ENCODE measurements around the gene ZFPM1.

DNA sequence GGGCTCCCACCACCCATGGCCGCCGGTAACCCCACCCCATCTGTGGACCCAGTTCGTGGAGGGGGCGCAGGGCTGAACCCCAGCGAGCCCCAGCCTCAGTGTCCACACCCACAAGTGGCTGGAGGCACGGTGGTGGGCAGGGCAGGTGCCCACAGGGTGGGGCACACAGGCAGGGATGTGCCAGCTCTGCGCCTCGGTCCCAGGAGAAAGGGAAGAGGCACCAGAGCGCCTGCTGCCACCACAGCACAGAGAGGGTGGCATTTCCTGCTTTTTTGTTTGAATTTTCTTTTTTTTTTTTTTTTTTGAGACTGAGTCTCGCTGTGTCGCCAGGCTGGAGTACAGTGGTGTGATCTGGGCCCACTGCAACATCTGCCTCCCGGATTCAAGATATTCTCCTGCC, 19.0 kb downstream of the ZFPM1 start:
- TF ChIP-seq, protein P1, sequence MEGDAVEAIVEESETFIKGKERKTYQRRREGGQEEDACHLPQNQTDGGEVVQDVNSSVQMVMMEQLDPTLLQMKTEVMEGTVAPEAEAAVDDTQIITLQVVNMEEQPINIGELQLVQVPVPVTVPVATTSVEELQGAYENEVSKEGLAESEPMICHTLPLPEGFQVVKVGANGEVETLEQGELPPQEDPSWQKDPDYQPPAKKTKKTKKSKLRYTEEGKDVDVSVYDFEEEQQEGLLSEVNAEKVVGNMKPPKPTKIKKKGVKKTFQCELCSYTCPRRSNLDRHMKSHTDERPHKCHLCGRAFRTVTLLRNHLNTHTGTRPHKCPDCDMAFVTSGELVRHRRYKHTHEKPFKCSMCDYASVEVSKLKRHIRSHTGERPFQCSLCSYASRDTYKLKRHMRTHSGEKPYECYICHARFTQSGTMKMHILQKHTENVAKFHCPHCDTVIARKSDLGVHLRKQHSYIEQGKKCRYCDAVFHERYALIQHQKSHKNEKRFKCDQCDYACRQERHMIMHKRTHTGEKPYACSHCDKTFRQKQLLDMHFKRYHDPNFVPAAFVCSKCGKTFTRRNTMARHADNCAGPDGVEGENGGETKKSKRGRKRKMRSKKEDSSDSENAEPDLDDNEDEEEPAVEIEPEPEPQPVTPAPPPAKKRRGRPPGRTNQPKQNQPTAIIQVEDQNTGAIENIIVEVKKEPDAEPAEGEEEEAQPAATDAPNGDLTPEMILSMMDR (IDR thresholded peaks at IDR 0.05) = no peak
- TF ChIP-seq POLR2A (IDR thresholded peaks at IDR 0.05) (no peak), POLR2AphosphoS5 (IDR thresholded peaks at IDR 0.05) (no peak), EP300 (IDR thresholded peaks at IDR 0.05) (no peak)

Data from suprapubic skin (tissue), 4 donors.